ENCODE results near the gene ADCK2.

Gene ADCK2

DNA sequence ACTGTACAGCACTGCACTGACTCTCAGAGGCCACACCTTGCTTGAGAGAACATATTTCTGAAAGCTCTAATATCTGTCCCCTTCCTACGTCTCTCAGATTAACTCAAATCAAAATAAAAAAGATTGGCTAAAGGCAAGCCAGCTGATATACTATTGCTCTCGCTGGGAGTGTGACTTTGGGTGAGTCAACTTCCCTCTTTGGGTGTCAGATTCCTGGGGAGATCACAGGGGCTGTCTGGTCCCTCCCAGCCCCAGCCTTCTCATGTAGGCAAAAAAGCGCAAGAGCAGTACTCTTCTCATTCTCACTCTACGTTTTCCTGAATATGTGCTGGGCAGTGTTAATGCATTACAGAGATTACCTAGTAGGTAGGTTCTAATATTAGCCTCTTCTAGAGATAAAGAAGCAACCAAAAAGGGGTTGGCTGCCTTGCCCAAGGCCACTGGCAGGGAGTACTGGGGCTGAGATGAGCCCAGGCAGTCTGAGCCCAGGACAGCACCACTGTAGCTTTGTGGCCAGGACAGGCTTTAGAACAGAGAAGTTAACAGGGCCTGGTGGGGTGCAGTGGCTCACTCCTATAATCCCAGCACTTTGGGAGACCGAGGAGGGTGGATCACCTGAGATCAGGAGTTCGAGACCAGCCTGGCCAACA is 23.1 kb upstream of the ADCK2 start:
- H3K4me3 ChIP-seq (ENCODE audit: low read depth, low read length), result no peak overlapping the region
- DNase-seq (ENCODE audit: low read depth), result peak; percentile 73
- TF ChIP-seq, protein P1, sequence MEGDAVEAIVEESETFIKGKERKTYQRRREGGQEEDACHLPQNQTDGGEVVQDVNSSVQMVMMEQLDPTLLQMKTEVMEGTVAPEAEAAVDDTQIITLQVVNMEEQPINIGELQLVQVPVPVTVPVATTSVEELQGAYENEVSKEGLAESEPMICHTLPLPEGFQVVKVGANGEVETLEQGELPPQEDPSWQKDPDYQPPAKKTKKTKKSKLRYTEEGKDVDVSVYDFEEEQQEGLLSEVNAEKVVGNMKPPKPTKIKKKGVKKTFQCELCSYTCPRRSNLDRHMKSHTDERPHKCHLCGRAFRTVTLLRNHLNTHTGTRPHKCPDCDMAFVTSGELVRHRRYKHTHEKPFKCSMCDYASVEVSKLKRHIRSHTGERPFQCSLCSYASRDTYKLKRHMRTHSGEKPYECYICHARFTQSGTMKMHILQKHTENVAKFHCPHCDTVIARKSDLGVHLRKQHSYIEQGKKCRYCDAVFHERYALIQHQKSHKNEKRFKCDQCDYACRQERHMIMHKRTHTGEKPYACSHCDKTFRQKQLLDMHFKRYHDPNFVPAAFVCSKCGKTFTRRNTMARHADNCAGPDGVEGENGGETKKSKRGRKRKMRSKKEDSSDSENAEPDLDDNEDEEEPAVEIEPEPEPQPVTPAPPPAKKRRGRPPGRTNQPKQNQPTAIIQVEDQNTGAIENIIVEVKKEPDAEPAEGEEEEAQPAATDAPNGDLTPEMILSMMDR (conservative IDR thresholded peaks at IDR 0.05; ENCODE audit: low read depth, low read length), result no peak

DNA sequence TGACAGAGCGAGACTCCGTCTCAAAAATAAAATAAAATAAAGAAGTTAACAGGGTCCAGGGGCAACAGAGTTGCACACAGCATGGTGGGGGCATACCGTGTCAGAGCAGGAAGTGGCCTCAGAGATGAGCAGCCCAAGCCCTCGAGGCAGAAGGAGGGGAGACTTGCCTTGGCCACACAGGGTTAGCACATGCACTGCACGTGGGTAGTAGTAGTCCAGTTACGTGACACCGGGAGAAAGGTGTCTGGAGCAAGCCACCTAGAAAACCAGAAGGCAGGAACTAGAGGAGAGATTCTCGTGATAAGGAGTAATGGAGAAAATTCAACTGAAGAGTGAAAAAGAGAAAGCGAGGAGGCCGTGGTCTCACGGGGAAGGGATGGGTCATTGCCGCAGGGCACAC is 22.4 kb upstream of the ADCK2 start:
- H3K4me3 ChIP-seq (ENCODE audit: low read depth, low read length), result no peak overlapping the region
- no peak for DNase-seq (ENCODE audit: low read depth)
- TF ChIP-seq, protein P1 (conservative IDR thresholded peaks at IDR 0.05; ENCODE audit: low read depth, low read length), result no peak

DNA sequence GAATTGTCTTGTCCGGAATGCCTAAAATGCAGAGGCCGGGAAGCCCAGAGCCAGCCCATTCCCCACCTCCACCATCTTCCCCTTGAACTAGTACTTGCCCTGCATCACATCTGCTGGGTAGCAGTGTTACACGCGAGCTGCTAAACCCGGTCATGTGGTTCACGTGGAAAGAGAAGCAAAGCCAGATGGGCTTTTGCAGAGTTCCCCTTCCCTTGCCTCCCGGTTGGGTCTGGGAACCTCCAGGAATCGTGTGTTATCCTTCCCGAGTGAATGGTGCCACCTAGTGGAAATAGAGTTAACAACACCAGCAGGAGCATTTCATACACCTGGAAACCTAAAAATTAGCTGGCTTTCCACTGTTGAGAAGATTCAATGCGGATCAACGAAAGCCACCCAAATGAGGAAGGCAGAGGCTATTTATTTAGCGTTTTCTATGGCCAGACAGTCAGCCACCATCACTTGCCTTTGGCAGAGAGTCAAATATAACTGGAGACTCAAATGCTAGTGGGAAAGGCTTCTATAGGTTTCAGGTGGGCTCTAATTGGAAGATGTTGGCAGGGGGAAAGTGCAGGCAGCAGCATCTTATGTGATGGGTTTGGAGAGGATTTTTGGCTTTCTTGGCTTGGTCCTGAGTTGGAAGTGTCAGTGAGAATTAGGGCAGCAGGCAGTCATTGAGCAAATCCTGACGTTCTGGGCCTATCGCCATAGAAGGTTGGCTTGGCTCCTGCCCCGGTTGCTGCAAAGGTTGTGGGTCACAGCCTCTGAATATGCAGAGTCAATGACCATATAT is 19.2 kb upstream of the ADCK2 start:
- TF ChIP-seq, protein P1 (conservative IDR thresholded peaks at IDR 0.05; ENCODE audit: low read depth, low read length), result peak; percentile 87
- H3K4me3 ChIP-seq (ENCODE audit: low read depth, low read length), result no peak overlapping the region
- DNase-seq (ENCODE audit: low read depth), result peak; percentile 88

DNA sequence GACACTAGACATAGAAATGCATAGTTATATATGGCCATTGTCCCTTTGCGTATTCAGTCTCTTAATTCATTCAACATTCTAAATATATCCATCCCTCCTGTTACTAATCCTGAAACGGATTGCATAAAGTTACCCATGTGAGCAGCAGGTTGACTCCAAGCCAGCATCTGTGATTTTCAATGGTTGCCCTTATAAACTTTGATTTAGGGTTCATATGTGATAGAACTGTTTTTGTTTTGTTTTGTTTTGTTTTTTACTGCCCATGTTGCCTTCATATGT is 18.7 kb upstream of the ADCK2 start:
- TF ChIP-seq, protein P1 (conservative IDR thresholded peaks at IDR 0.05; ENCODE audit: low read depth, low read length), result no peak
- no peak for DNase-seq (ENCODE audit: low read depth)
- no peak overlapping the region for H3K4me3 ChIP-seq (ENCODE audit: low read depth, low read length)

DNA sequence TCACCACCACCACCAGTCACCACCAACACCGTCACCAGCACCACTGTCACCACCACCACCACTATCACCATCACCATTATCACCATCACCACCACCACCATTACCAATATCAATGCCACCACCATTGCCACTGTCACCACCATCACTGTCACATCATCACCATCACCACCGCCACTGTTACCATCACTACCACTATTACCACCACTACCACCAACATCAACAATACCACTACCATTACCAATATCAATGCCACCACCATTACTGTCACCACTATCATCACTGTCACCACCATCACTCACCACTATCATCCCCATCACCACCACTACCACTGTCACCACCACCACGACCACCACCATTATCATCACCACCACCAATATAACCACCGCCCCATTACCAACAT is 18.1 kb upstream of the ADCK2 start:
- TF ChIP-seq, protein P1 (conservative IDR thresholded peaks at IDR 0.05; ENCODE audit: low read depth, low read length), result no peak
- no peak overlapping the region for H3K4me3 ChIP-seq (ENCODE audit: low read depth, low read length)
- DNase-seq (ENCODE audit: low read depth), result no peak

DNA sequence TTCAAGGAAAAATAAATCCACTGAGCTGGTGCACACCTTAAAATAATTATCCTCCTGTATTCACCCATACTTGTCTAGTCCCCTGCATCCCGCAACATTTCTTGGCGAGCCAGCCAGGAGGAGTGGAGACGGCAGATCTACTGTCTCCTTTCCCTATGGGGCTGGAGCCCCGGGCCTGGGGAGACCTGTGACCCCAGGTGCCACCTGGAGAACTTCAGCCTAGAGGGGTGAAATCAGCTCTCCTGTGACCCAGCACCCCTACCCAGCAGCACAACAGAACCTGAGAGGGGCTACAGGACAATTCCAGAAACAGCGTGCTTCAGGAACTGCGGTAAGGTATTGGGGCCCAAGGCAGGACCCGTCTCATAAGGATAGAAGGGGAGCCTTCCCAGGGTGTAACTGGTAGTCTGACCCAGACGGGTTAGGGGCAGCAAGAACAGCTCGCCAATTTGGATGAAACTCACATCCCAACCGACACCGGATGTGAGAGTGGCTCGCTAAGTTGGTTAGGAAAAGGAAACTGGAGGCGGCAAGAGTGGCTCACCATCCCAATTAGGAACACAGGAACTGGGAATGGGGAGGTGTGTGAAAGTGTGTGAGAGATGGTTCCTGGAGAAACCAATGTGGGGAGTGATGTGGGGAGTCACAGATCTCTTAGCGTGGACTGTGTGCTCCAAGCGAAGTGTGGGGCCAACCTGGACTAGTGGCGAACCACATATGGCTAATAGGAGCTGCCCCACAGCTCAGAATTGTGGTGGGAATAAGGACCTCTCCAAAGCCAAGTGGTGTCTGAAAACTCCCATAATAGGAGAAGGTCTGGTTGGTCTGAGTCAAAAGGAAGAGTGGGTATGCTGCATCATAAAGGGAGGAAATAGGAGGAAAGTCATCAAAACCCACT is 17.0 kb upstream of the ADCK2 start:
- no peak for DNase-seq (ENCODE audit: low read depth)
- TF ChIP-seq, protein P1 (conservative IDR thresholded peaks at IDR 0.05; ENCODE audit: low read depth, low read length), result no peak
- H3K4me3 ChIP-seq (ENCODE audit: low read depth, low read length), result no peak overlapping the region

Measured in choroid plexus epithelial cell (primary cell).